Stomach (tissue), 9 donors: ENCODE data around the gene MT1A. TPM values are rescaled to one million over a fixed set of nuclear protein-coding genes. Genes with fewer than 3 reads are reported as not detected.

ENCODE experiments used
- DNase-seq, 2 donors: peaks; one replicate each; pipeline versions ENCODE4 v3.0.0 to v3.0.0-alpha.2; 2013 to 2019
- H3K27ac ChIP-seq, 5 donors: fragments of 200-600 bp in 4 of 5; sonication (generic) in 4 of 5; one replicate each; pipeline ENCODE4 v1.5.1; 2013 to 2019; ENCODE audit warnings: mild to moderate bottlenecking in 1 of 5, moderate library complexity in 1 of 5
- H3K27me3 ChIP-seq, 3 donors: fragments of 200-600 bp; sonication (generic); one replicate each; pipeline ENCODE4 v1.5.1; 2017 to 2019; ENCODE audit warnings: mixed run types in 1 of 3
- H3K36me3 ChIP-seq, 4 donors: fragments of 200-600 bp; sonication (generic); 1 replicate in 3 of 4; 2 replicates in 1 of 4; pipeline ENCODE4 v1.5.1; 2016 to 2019
- H3K4me1 ChIP-seq, 4 donors: fragments of 200-600 bp; sonication (generic); one replicate each; pipeline ENCODE4 v1.5.1; 2016 to 2019
- H3K4me3 ChIP-seq, 4 donors: fragments of 200-600 bp; sonication (generic) in 3 of 4; one replicate each; pipeline ENCODE4 v1.5.1; 2016 to 2019; ENCODE audit warnings: mild to moderate bottlenecking in 1 of 4
- H3K9me3 ChIP-seq, 4 donors: fragments of 200-600 bp; sonication (generic); one replicate each; pipeline ENCODE4 v1.5.1; 2016 to 2019
- EP300 ChIP-seq: sonication (generic); formaldehyde crosslinking; IDR thresholded peaks from one replicate; pipeline ENCODE4 v1.6.1; 2017; ENCODE audit warnings: antibody characterized with exemption
- POLR2A ChIP-seq, 4 donors: fragments of 450-650 bp; IDR thresholded peaks; one replicate each; pipeline ENCODE4 v1.6.1; 2016; ENCODE audit warnings: antibody characterized with exemption in 4 of 4, control low read depth in 2 of 4, mild to moderate bottlenecking in 1 of 4, moderate library complexity in 1 of 4
- POLR2AphosphoS5 ChIP-seq, 3 donors: sonication (generic); formaldehyde crosslinking; IDR thresholded peaks; one replicate each; pipeline ENCODE4 v1.6.1; 2016; ENCODE audit warnings: antibody characterized with exemption in 3 of 3
- WGBS, 5 donors: extraction: QIAGEN DNeasy Blood & Tissue Kit in 3 of 5; methylation state at CpG; one replicate each; pipeline versions ENCODE4 v1.1.5 to v1.1.7; 2013 to 2018; 5-methylcytosine and 5-hydroxymethylcytosine counted together
- intact Hi-C: fragments of 100-400 bp; cut with DNase I; formaldehyde crosslinking; loops from one replicate; pipeline ENCODE4 v1.15.1; 2023; ENCODE audit warnings: low total_unique reads
- polyA plus RNA-seq, 3 donors: library from polyadenylated mRNA; stranded (reverse); fragments of 200-250 nt; gene quantifications; one replicate each; pipeline ENCODE4 v1.2.3, GENCODE V29; 2013
- total RNA-seq, 5 donors: library from RNA; depleted of rRNA; stranded (reverse); fragments of >200 nt; gene quantifications; one replicate each; pipeline versions ENCODE4 v1.1.0 to v1.2.3, GENCODE V29; 2014 to 2016
- TF ChIP-seq, protein P1 (sequence below), 7 experiments: fragments of 450-650 bp in 4 of 7; fragments of 200-600 bp in 3 of 7; sonication (generic) in 3 of 7; IDR thresholded peaks; one replicate each; pipeline ENCODE4 v1.5.1; 2016 to 2019; ENCODE audit warnings: antibody characterized with exemption in 7 of 7, control low read depth in 2 of 7, mild to moderate bottlenecking in 1 of 7
- donor health status: healthy with polysubstance abuse.
- donor health status: Bipolar disorder and iron deficiency.
- donor health status: healthy.

MT1A gene
- total and polyA plus RNA-seq, 8 donors: 3.3 to 185 (median 56.7) TPM; not detected in 1

DNA sequence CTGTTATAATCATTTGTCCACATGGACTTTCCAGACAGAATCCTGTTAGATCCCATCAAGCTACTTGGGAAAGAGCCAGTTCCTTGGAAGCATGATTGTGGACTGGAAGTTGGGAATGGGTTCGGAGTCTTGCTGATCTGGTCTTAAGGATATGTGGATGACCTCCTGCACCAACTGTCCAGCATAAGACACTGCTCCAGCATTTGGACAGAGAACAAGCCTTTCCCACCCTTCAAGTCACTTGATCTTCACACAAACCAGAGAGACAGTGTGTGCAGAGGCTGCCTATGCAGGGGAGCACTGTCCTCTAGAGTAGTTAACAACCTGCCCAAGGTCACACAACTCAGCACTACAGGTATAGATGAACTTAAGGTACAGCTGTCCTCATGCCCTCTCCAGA lies 7.4 kb downstream of the MT1A start:
- 0 to 40% (median 0%) methylated on average over 1 of the region's 1 CpG for WGBS, 5 donors
- H3K4me1 ChIP-seq: peaks cover 11 to 41% (median 21%) of the 10 kb centered on the region in 4 donors
- intact Hi-C loops: no loop called here
- H3K36me3 ChIP-seq: no peaks in the 10 kb centered on the region
- H3K9me3 ChIP-seq: no peaks in the 10 kb centered on the region
- TF ChIP-seq EP300 (no peak), POLR2A (IDR thresholded peaks at IDR 0.05) (no peak), POLR2AphosphoS5 (IDR thresholded peaks at IDR 0.05) (no peak)
- TF ChIP-seq, protein P1, sequence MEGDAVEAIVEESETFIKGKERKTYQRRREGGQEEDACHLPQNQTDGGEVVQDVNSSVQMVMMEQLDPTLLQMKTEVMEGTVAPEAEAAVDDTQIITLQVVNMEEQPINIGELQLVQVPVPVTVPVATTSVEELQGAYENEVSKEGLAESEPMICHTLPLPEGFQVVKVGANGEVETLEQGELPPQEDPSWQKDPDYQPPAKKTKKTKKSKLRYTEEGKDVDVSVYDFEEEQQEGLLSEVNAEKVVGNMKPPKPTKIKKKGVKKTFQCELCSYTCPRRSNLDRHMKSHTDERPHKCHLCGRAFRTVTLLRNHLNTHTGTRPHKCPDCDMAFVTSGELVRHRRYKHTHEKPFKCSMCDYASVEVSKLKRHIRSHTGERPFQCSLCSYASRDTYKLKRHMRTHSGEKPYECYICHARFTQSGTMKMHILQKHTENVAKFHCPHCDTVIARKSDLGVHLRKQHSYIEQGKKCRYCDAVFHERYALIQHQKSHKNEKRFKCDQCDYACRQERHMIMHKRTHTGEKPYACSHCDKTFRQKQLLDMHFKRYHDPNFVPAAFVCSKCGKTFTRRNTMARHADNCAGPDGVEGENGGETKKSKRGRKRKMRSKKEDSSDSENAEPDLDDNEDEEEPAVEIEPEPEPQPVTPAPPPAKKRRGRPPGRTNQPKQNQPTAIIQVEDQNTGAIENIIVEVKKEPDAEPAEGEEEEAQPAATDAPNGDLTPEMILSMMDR (IDR thresholded peaks at IDR 0.05): no peak
- peaks cover 0 to 74% (median 10%) of the 10 kb centered on the region in 3 donors for H3K27me3 ChIP-seq
- H3K27ac ChIP-seq: no peak overlapping the region
- H3K4me3 ChIP-seq: no peak overlapping the region
- DNase-seq: no peak

- H3K4me3 ChIP-seq: no peak overlapping the region
- DNase-seq: peak in 1 of 2 donors; percentile 51
- no peaks in the 10 kb centered on the region for H3K36me3 ChIP-seq
- H3K4me1 ChIP-seq: peaks cover 11 to 37% (median 19%) of the 10 kb centered on the region in 4 donors
- 38 to 60% (median 53%) methylated on average over 28 to 33 of the region's 33 CpGs for WGBS, 5 donors
- no peaks in the 10 kb centered on the region for H3K9me3 ChIP-seq
- H3K27me3 ChIP-seq: peaks cover 0 to 66% (median 10%) of the 10 kb centered on the region in 3 donors
- no peak overlapping the region for H3K27ac ChIP-seq
- TF ChIP-seq POLR2A (IDR thresholded peaks at IDR 0.05): no peak
- no peak for TF ChIP-seq POLR2AphosphoS5 (IDR thresholded peaks at IDR 0.05)
- TF ChIP-seq, protein P1 (IDR thresholded peaks at IDR 0.05): no peak
- TF ChIP-seq EP300: no peak
- intact Hi-C loops: no loop called here
Measured at GRCh38 chr16:56647641-56648431, 9.4 kb downstream of the MT1A start.

- intact Hi-C loops: no loop called here
- H3K9me3 ChIP-seq: no peaks in the 10 kb centered on the region
- H3K4me3 ChIP-seq: no peak overlapping the region
- H3K4me1 ChIP-seq: peaks cover 0 to 23% (median 4%) of the 10 kb centered on the region in 4 donors
- TF ChIP-seq, protein P1 (IDR thresholded peaks at IDR 0.05): no peak
- TF ChIP-seq POLR2A (IDR thresholded peaks at IDR 0.05) (no peak), POLR2AphosphoS5 (IDR thresholded peaks at IDR 0.05) (no peak), EP300 (no peak)
- peaks cover 0 to 52% (median 9%) of the 10 kb centered on the region in 3 donors for H3K27me3 ChIP-seq
- H3K27ac ChIP-seq: no peak overlapping the region
- 69 to 97% (median 83%) methylated on average over 2 of the region's 2 CpGs for WGBS, 5 donors
- no peak for DNase-seq
- no peaks in the 10 kb centered on the region for H3K36me3 ChIP-seq
Measured at GRCh38 chr16:56649271-56649670, 10.8 kb downstream of the MT1A start.

GRCh38 chr16:56649820-56650219 lies 11.4 kb downstream of the MT1A start:
- Histone ChIP-seq H3K27ac (no peak overlapping the region), H3K27me3 (peaks cover 0 to 47% (median 5%) of the 10 kb centered on the region in 3 donors)

More at GRCh38 chr16:56649820-56650219, 11.4 kb downstream of the MT1A start:
- 51 to 75% (median 57%) methylated on average over 3 of the region's 3 CpGs for WGBS, 5 donors
- no peaks in the 10 kb centered on the region for H3K9me3 ChIP-seq
- intact Hi-C loops: no loop called here
- peaks cover 0 to 22% (median 3%) of the 10 kb centered on the region in 4 donors for H3K4me1 ChIP-seq
- H3K36me3 ChIP-seq: no peaks in the 10 kb centered on the region
- H3K4me3 ChIP-seq: no peak overlapping the region
- peak in 1 of 2 donors; percentile 75 for DNase-seq
- TF ChIP-seq POLR2AphosphoS5 (IDR thresholded peaks at IDR 0.05): peak in 1 of 3 donors; percentile 50
- TF ChIP-seq, protein P1 (IDR thresholded peaks at IDR 0.05): no peak
